CD4-positive, alpha-beta memory T cell (primary cell): Measurements from ENCODE around the gene NTN1. TPM values are rescaled to one million over a fixed set of nuclear protein-coding genes. Genes with fewer than 3 reads are reported as not detected.

Source experiments
- CTCF ChIA-PET: fragments of 350-600 bp; sonication (Branson Sonifier 250); formaldehyde crosslinking; loops from one replicate; lab custom pipeline; 2021; ENCODE audit warnings: inconsistent platforms; ENCODE audit not compliant: partially characterized antibody; lab: Charles Lee
- POLR2A ChIA-PET: fragments of 350-600 bp; sonication (Branson Sonifier 250); formaldehyde crosslinking; loops from one replicate; lab custom pipeline; 2021; ENCODE audit not compliant: partially characterized antibody; lab: Charles Lee
- DNase-seq, 5 donors: peaks; one replicate each; pipeline versions ENCODE4 v3.0.0 to v3.0.0-alpha.2; 2020 to 2022; ENCODE audit warnings: mixed read lengths in 1 of 5
- H3K27ac ChIP-seq: one replicate; pipeline ENCODE4 v1.7.0; 2013; ENCODE audit warnings: low read depth, low read length
- H3K27me3 ChIP-seq: 2 replicates; pipeline ENCODE4 v1.7.0; 2013; ENCODE audit warnings: mild to moderate bottlenecking, low read length, moderate library complexity; ENCODE audit not compliant: insufficient read depth
- H3K36me3 ChIP-seq: 2 replicates; pipeline ENCODE4 v1.7.0; 2013; ENCODE audit warnings: mild to moderate bottlenecking, low read length, moderate library complexity; ENCODE audit not compliant: insufficient read depth
- H3K4me1 ChIP-seq: 2 replicates; pipeline ENCODE4 v1.7.0; 2013; ENCODE audit warnings: mild to moderate bottlenecking, low read length, moderate library complexity; ENCODE audit not compliant: insufficient read depth
- H3K4me3 ChIP-seq, 2 donors: one replicate each; pipeline ENCODE4 v1.7.0; 2013; ENCODE audit warnings: low read length in 2 of 2, mild to moderate bottlenecking in 1 of 2
- H3K9me3 ChIP-seq, 2 donors: one replicate each; pipeline ENCODE4 v1.7.0; 2013; ENCODE audit warnings: low read length in 2 of 2, control low read depth in 1 of 2; ENCODE audit not compliant: control insufficient read depth in 1 of 2
- H3K27ac Mint-ChIP-seq, 7 donors: one replicate each; pipeline ENCODE4 v1.8.0; 2020 to 2021; ENCODE audit warnings: mixed read lengths in 7 of 7, mild to moderate bottlenecking in 6 of 7, inconsistent platforms in 3 of 7, moderate library complexity in 3 of 7
- H3K27me3 Mint-ChIP-seq, 2 donors: one replicate each; pipeline ENCODE4 v1.8.0; 2020 to 2021; ENCODE audit warnings: mixed read lengths in 2 of 2
- H3K36me3 Mint-ChIP-seq, 2 donors: one replicate each; pipeline ENCODE4 v1.8.0; 2020 to 2021; ENCODE audit warnings: mixed read lengths in 2 of 2, inconsistent platforms in 1 of 2, mild to moderate bottlenecking in 1 of 2
- H3K4me1 Mint-ChIP-seq, 4 donors: one replicate each; pipeline ENCODE4 v1.8.0; 2020 to 2021; ENCODE audit warnings: mixed read lengths in 4 of 4, mild to moderate bottlenecking in 1 of 4
- H3K4me3 Mint-ChIP-seq, 8 donors: one replicate each; pipeline ENCODE4 v1.8.0; 2020 to 2021; ENCODE audit warnings: mixed read lengths in 8 of 8, mild to moderate bottlenecking in 7 of 8, moderate library complexity in 6 of 8, inconsistent platforms in 3 of 8
- H3K9me3 Mint-ChIP-seq, 8 donors: one replicate each; pipeline ENCODE4 v1.8.0; 2020 to 2021; ENCODE audit warnings: mixed read lengths in 8 of 8, mild to moderate bottlenecking in 5 of 8, inconsistent platforms in 3 of 8, moderate library complexity in 1 of 8
- intact Hi-C: fragments of 100-400 bp; cut with micrococcal nuclease; formaldehyde crosslinking; loops from one replicate; pipeline ENCODE4 v1.15.1; 2023
- polyA plus RNA-seq, 2 donors: library from polyadenylated mRNA; unstranded; fragments of 300-500 nt; fragmentation: Illumina TruSeq; gene quantifications; one replicate each; pipeline ENCODE4 v1.2.3, GENCODE V29; 2021
- total RNA-seq, 2 experiments: library from RNA; stranded (reverse); gene quantifications; one replicate each; pipeline ENCODE4 v1.2.3, GENCODE V29; 2021

The NTN1 gene
- total and polyA plus RNA-seq, 4 experiments from 2014 or later = 0.02 TPM; not detected in 3

DNA sequence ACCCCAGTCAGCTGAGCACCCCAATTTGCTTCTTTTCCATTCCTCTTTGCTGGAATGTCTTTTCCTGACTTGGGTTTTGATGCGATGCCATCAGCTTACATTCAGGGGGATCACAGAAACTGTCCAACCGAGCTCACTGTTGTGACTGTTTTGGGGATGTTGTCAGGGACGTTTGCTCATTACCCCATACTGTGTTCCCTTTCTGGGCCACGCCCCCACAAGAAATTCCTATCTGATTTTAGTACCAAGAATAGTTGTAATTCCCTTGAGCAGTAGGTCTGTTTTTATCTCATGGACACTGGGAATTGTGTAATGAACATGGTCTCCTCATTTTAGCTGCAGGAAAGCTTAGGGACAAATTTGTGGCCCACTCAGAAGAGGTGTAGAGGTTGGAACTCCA, 2.6 kb upstream of the NTN1 start:
- Mint-ChIP-seq H3K27me3 (peaks cover 21 to 30% of the 10 kb centered on the region in 2 donors), H3K4me3 (no peak overlapping the region), H3K27ac (no peak overlapping the region), H3K36me3 (peaks cover 3 to 5% of the 10 kb centered on the region in 2 donors), H3K4me1 (peaks cover 3 to 21% (median 9%) of the 10 kb centered on the region in 4 donors), H3K9me3 (peaks cover 0 to 3% (median 0%) of the 10 kb centered on the region in 8 donors)
- peaks cover 21% of the 10 kb centered on the region for H3K27me3 ChIP-seq
- H3K4me1 ChIP-seq = peaks cover 21% of the 10 kb centered on the region
- DNase-seq = no peak
- POLR2A ChIA-PET = no interaction called here
- intact Hi-C loops = no loop called here
- no peaks in the 10 kb centered on the region for H3K9me3 ChIP-seq
- H3K4me3 ChIP-seq = no peak overlapping the region
- no peak overlapping the region for H3K27ac ChIP-seq
- CTCF ChIA-PET = no interaction called here
- H3K36me3 ChIP-seq = no peaks in the 10 kb centered on the region

DNA sequence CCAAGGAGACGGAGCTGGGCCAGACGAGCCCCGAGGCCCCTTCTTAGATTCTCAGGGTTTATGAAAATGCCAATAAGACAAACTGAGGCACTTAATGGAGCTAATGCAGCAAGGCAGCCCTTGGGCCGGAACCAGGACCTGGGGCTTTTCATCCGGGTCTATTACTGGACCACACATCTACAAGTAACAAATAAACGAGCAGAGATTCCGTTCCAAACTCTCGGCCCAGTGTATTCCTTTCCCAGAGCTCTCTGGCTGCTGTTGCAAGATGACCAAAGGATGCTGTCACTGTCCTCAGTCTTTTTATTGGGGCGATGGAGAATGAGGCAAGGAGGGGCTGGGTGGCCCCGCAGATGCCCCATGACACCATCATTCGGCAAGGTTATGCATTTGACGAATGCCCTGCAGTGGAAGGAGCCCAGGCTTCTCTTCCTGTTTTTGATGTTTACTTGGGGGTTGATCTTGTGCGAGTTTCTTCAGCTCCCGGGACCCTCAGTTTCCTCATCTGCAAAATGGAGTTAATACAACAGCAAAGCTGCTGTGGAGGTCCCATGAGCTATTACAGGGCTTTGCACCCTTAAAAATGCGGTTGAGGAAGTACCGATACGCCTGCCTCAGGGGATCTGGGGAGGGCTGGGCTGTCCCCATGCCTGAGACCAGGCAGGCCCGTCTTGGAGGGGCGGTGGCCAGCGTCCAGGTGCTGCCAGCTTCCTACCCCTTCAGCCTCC, 1.1 kb upstream of the NTN1 start:
- no peaks in the 10 kb centered on the region for H3K9me3 ChIP-seq
- ChIA-PET POLR2A (no interaction called here), CTCF (interaction anchor here (1.0 kb wide), 1 partner anchor 23 kb away, joined by 4 read pairs; no protein-coding TSS in a partner anchor)
- H3K36me3 ChIP-seq = no peaks in the 10 kb centered on the region
- peaks cover 34% of the 10 kb centered on the region for H3K27me3 ChIP-seq
- peak overlapping the region in 1 of 2 donors; percentile 47 for H3K4me3 ChIP-seq
- peak overlapping the region; percentile 36 to 74 (median 68) for H3K4me3 Mint-ChIP-seq
- intact Hi-C loops = no loop called here
- H3K27me3 Mint-ChIP-seq = peaks cover 34 to 39% of the 10 kb centered on the region in 2 donors
- no peak for DNase-seq
- peaks cover 22% of the 10 kb centered on the region for H3K4me1 ChIP-seq
- peaks cover 0 to 3% (median 0%) of the 10 kb centered on the region in 8 donors for H3K9me3 Mint-ChIP-seq
- no peak overlapping the region for H3K27ac ChIP-seq
- no peak overlapping the region for H3K27ac Mint-ChIP-seq
- peaks cover 4 to 35% (median 16%) of the 10 kb centered on the region in 4 donors for H3K4me1 Mint-ChIP-seq
- H3K36me3 Mint-ChIP-seq = peaks cover 3 to 5% of the 10 kb centered on the region in 2 donors

DNA sequence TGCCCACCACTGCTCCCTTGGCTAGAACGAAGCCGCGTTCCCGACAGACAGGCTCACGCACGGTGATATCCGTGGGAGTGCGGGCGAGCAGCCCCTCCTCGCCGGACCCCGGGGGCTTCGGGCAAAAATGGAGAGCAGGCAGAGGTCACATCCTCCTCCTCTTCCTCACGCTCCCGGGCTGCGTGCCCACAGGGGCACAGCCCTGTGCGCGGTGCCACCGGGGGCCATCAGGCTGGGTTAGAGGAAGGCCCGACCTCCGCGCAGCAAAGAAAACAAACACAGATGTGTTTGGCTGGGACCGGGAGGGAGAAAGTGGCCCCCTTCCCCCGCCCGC, 519 bp upstream of the NTN1 start:
- H3K4me1 Mint-ChIP-seq = peaks cover 4 to 35% (median 16%) of the 10 kb centered on the region in 4 donors
- no peak overlapping the region for H3K27ac ChIP-seq
- ChIA-PET CTCF (no interaction called here), POLR2A (no interaction called here)
- intact Hi-C loops = no loop called here
- DNase-seq = no peak
- H3K4me3 ChIP-seq = peak overlapping the region in 1 of 2 donors; percentile 47
- H3K27ac Mint-ChIP-seq = peak overlapping the region in 1 of 7 donors; percentile 29
- peaks cover 39% of the 10 kb centered on the region for H3K27me3 ChIP-seq
- peaks cover 3 to 5% of the 10 kb centered on the region in 2 donors for H3K36me3 Mint-ChIP-seq
- no peaks in the 10 kb centered on the region for H3K9me3 ChIP-seq
- no peaks in the 10 kb centered on the region for H3K36me3 ChIP-seq
- peaks cover 22% of the 10 kb centered on the region for H3K4me1 ChIP-seq
- H3K9me3 Mint-ChIP-seq = no peaks in the 10 kb centered on the region
- H3K4me3 Mint-ChIP-seq = peak overlapping the region; percentile 29 to 74 (median 66)
- H3K27me3 Mint-ChIP-seq = peaks cover 31 to 41% of the 10 kb centered on the region in 2 donors

GRCh38 chr17:9021992-9022572, 772 bp downstream of the NTN1 start:
- DNase-seq = no peak
- peak overlapping the region; percentile 65 to 92 (median 90) for H3K4me3 Mint-ChIP-seq

DNA sequence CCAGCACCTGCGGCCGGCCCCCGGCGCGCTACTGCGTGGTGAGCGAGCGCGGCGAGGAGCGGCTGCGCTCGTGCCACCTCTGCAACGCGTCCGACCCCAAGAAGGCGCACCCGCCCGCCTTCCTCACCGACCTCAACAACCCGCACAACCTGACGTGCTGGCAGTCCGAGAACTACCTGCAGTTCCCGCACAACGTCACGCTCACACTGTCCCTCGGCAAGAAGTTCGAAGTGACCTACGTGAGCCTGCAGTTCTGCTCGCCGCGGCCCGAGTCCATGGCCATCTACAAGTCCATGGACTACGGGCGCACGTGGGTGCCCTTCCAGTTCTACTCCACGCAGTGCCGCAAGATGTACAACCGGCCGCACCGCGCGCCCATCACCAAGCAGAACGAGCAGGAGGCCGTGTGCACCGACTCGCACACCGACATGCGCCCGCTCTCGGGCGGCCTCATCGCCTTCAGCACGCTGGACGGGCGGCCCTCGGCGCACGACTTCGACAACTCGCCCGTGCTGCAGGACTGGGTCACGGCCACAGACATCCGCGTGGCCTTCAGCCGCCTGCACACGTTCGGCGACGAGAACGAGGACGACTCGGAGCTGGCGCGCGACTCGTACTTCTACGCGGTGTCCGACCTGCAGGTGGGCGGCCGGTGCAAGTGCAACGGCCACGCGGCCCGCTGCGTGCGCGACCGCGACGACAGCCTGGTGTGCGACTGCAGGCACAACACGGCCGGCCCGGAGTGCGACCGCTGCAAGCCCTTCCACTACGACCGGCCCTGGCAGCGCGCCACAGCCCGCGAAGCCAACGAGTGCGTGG, 1.5 kb downstream of the NTN1 start:
- Histone ChIP-seq H3K4me3 (peak overlapping the region in 1 of 2 donors; percentile 28), H3K27me3 (peaks cover 40% of the 10 kb centered on the region), H3K36me3 (no peaks in the 10 kb centered on the region), H3K4me1 (peaks cover 22% of the 10 kb centered on the region), H3K27ac (no peak overlapping the region), H3K9me3 (no peaks in the 10 kb centered on the region)
- intact Hi-C loops = no loop called here
- H3K27me3 Mint-ChIP-seq = peaks cover 44 to 55% of the 10 kb centered on the region in 2 donors
- peaks cover 3 to 5% of the 10 kb centered on the region in 2 donors for H3K36me3 Mint-ChIP-seq
- peak in 2 of 5 donors; percentile 9 to 18 for DNase-seq
- peaks cover 4 to 35% (median 16%) of the 10 kb centered on the region in 4 donors for H3K4me1 Mint-ChIP-seq
- peak overlapping the region; percentile 86 to 92 (median 91) for H3K4me3 Mint-ChIP-seq
- peak overlapping the region in 4 of 7 donors; percentile 57 to 74 (median 72) for H3K27ac Mint-ChIP-seq
- no peaks in the 10 kb centered on the region for H3K9me3 Mint-ChIP-seq
- POLR2A ChIA-PET = no interaction called here
- CTCF ChIA-PET = no interaction called here

More at GRCh38 chr17:9021992-9022572, 772 bp downstream of the NTN1 start:
- peaks cover 45% of the 10 kb centered on the region for H3K27me3 ChIP-seq
- H3K9me3 ChIP-seq = no peaks in the 10 kb centered on the region
- H3K4me3 ChIP-seq = peak overlapping the region in 1 of 2 donors; percentile 28
- H3K9me3 Mint-ChIP-seq = no peaks in the 10 kb centered on the region
- H3K36me3 ChIP-seq = no peaks in the 10 kb centered on the region
- H3K27ac ChIP-seq = no peak overlapping the region
- ChIA-PET CTCF (no interaction called here), POLR2A (no interaction called here)
- H3K4me1 Mint-ChIP-seq = peaks cover 4 to 35% (median 16%) of the 10 kb centered on the region in 4 donors
- peaks cover 22% of the 10 kb centered on the region for H3K4me1 ChIP-seq
- H3K27me3 Mint-ChIP-seq = peaks cover 41 to 52% of the 10 kb centered on the region in 2 donors
- peaks cover 3 to 5% of the 10 kb centered on the region in 2 donors for H3K36me3 Mint-ChIP-seq
- H3K27ac Mint-ChIP-seq = no peak overlapping the region
- intact Hi-C loops = no loop called here

DNA sequence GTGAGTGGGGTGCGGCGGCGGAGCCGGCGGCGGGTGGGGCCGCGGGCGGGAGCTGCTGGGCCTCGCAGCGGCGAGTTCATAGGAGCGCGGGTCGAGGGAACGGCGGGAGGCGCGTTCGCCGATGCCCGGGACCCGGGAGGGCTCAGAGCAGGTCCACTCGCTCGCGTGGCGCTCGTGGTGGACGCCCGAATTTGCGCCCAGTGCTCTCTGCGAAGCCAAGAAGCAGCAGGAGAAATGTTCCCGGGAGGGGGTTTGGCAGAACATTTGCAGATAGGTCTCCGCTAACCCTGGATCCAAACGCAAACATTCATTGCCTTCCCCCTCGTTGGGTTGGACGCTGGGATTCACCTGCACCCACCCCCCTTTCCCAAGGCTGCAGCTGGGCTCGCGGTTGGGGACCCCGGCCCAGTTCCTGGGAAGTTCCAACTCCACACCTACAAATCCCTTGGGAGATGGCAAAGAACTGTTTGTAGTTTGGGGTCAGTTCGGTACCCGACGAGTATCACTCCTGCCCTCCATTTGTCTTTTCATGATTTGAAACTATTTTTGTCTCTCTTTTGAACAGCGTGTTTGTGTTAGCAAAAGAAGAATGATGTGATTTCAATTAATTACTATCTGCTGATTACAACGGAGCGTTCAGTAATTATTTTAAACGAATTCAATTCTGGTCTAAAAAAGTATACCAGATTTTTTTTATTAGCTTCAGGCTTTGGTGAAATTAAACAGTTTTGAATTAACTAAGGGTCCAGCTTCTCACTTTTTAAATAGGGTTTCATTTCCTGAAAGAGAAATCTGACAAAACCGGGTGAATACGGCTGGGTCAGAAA, 2.3 kb downstream of the NTN1 start:
- no peaks in the 10 kb centered on the region for H3K36me3 ChIP-seq
- no peak overlapping the region for H3K4me3 ChIP-seq
- no peaks in the 10 kb centered on the region for H3K9me3 ChIP-seq
- ChIA-PET CTCF (interaction anchor here (0.7 kb wide), 1 partner anchor 9 kb away, joined by 5 read pairs; no protein-coding TSS in a partner anchor), POLR2A (no interaction called here)
- H3K27ac Mint-ChIP-seq = peak overlapping the region in 1 of 7 donors; percentile 35
- intact Hi-C loops = no loop called here
- peak overlapping the region; percentile 49 to 91 (median 62) for H3K4me3 Mint-ChIP-seq
- peaks cover 4 to 35% (median 16%) of the 10 kb centered on the region in 4 donors for H3K4me1 Mint-ChIP-seq
- H3K36me3 Mint-ChIP-seq = peaks cover 3 to 5% of the 10 kb centered on the region in 2 donors
- peaks cover 22% of the 10 kb centered on the region for H3K4me1 ChIP-seq
- no peaks in the 10 kb centered on the region for H3K9me3 Mint-ChIP-seq
- H3K27me3 Mint-ChIP-seq = peaks cover 50 to 56% of the 10 kb centered on the region in 2 donors
- no peak for DNase-seq
- H3K27me3 ChIP-seq = peaks cover 39% of the 10 kb centered on the region
- no peak overlapping the region for H3K27ac ChIP-seq
